ENCODE results near the gene SRC.

The SRC gene

GRCh38 chr20:37397954-37398749, 52.2 kb downstream of the SRC start:
- TF ChIP-seq GATA2 (IDR thresholded peaks at IDR 0.05; ENCODE audit: low read depth, low read length) (no peak), GATA3 (IDR thresholded peaks at IDR 0.05; ENCODE audit: low read depth, low read length) (no peak)

GRCh38 chr20:37398750-37399621, 53.0 kb downstream of the SRC start:
- TF ChIP-seq GATA2 (IDR thresholded peaks at IDR 0.05; ENCODE audit: low read depth, low read length) = no peak
- TF ChIP-seq GATA3 (IDR thresholded peaks at IDR 0.05; ENCODE audit: low read depth, low read length) = no peak

- TF ChIP-seq GATA2 (IDR thresholded peaks at IDR 0.05; ENCODE audit: low read depth, low read length) (no peak), GATA3 (IDR thresholded peaks at IDR 0.05; ENCODE audit: low read depth, low read length) (no peak)
Observed at GRCh38 chr20:37401282-37401929, 55.5 kb downstream of the SRC start.

GRCh38 chr20:37401930-37402675, 56.2 kb downstream of the SRC start:
- no peak for TF ChIP-seq GATA3 (IDR thresholded peaks at IDR 0.05; ENCODE audit: low read depth, low read length)
- TF ChIP-seq GATA2 (IDR thresholded peaks at IDR 0.05; ENCODE audit: low read depth, low read length) = no peak

GRCh38 chr20:37403107-37404033, 57.4 kb downstream of the SRC start:
- no peak for TF ChIP-seq GATA3 (IDR thresholded peaks at IDR 0.05; ENCODE audit: low read depth, low read length)
- no peak for TF ChIP-seq GATA2 (IDR thresholded peaks at IDR 0.05; ENCODE audit: low read depth, low read length)

- TF ChIP-seq GATA3 (IDR thresholded peaks at IDR 0.05; ENCODE audit: low read depth, low read length) = no peak
- no peak for TF ChIP-seq GATA2 (IDR thresholded peaks at IDR 0.05; ENCODE audit: low read depth, low read length)
Observed at GRCh38 chr20:37404461-37404890, 58.5 kb downstream of the SRC start.

GRCh38 chr20:37405351-37405897, 59.5 kb downstream of the SRC start:
- TF ChIP-seq GATA2 (IDR thresholded peaks at IDR 0.05; ENCODE audit: low read depth, low read length) (no peak), GATA3 (IDR thresholded peaks at IDR 0.05; ENCODE audit: low read depth, low read length) (no peak)

- TF ChIP-seq GATA2 (IDR thresholded peaks at IDR 0.05; ENCODE audit: low read depth, low read length) = no peak
- no peak for TF ChIP-seq GATA3 (IDR thresholded peaks at IDR 0.05; ENCODE audit: low read depth, low read length)
Observed at GRCh38 chr20:37406010-37406998, 60.4 kb downstream of the SRC start.

- TF ChIP-seq GATA2 (IDR thresholded peaks at IDR 0.05; ENCODE audit: low read depth, low read length) (no peak), GATA3 (IDR thresholded peaks at IDR 0.05; ENCODE audit: low read depth, low read length) (no peak)
Observed at GRCh38 chr20:37407019-37407566, 61.2 kb downstream of the SRC start.

GRCh38 chr20:37407573-37408002, 61.6 kb downstream of the SRC start:
- TF ChIP-seq GATA3 (IDR thresholded peaks at IDR 0.05; ENCODE audit: low read depth, low read length) = no peak

Data from SH-SY5Y (cell line).